Activated CD8-positive, alpha-beta T cell treated with anti-CD3 and anti-CD28 coated beads, Interleukin-2, amount 10 ng/mL, durations not matched to agents 7 days and 5 days (primary cell): ENCODE results near the gene RALGPS2. TPM values are rescaled to one million over a fixed set of nuclear protein-coding genes. Genes with fewer than 3 reads are reported as not detected.
A peak's percentile ranks its signal among the peaks of the same experiment; 100 is the strongest.

Source experiments
- ATAC-seq: fragments of 150-1000 bp; cut with Tn5 transposase; one replicate; pipeline ENCODE4 v1.10.0; 2021; ENCODE audit warnings: moderate library complexity
- CTCF ChIA-PET: fragments of 350-600 bp; sonication (Branson Sonifier 250); formaldehyde crosslinking; loops from one replicate; lab custom pipeline; 2021; ENCODE audit warnings: antibody characterized with exemption; lab: Charles Lee
- POLR2A ChIA-PET: fragments of 350-600 bp; sonication (Branson Sonifier 250); formaldehyde crosslinking; loops from one replicate; lab custom pipeline; 2021; ENCODE audit warnings: antibody characterized with exemption; lab: Charles Lee
- DNase-seq: peaks from one replicate; pipeline ENCODE4 v3.0.0-alpha.2; 2020
- H3K27ac Mint-ChIP-seq: one replicate; pipeline ENCODE4 v1.8.0; 2021; ENCODE audit warnings: mild to moderate bottlenecking, mixed read lengths
- H3K27me3 Mint-ChIP-seq: one replicate; pipeline ENCODE4 v1.8.0; 2021; ENCODE audit warnings: low read depth, mixed read lengths
- H3K36me3 Mint-ChIP-seq: one replicate; pipeline ENCODE4 v1.8.0; 2021; ENCODE audit warnings: low read depth, mixed read lengths
- H3K4me1 Mint-ChIP-seq: one replicate; pipeline ENCODE4 v1.8.0; 2021; ENCODE audit warnings: low read depth, mixed read lengths
- H3K4me3 Mint-ChIP-seq: one replicate; pipeline ENCODE4 v1.8.0; 2021; ENCODE audit warnings: mild to moderate bottlenecking, mixed read lengths
- H3K9me3 Mint-ChIP-seq: one replicate; pipeline ENCODE4 v1.8.0; 2022; ENCODE audit warnings: mixed read lengths; ENCODE audit not compliant: insufficient read depth
- total RNA-seq, 2 experiments: library from RNA; stranded (reverse); gene quantifications; one replicate each; pipeline ENCODE4 v1.2.3, GENCODE V29; 2021

Gene RALGPS2
- total RNA-seq, 2 experiments from 2014 or later, result 4.0 to 5.1 TPM

- no peak overlapping the region for H3K27ac Mint-ChIP-seq
- no peaks in the 10 kb centered on the region for H3K9me3 Mint-ChIP-seq
- ATAC-seq (no peak), DNase-seq (no peak)
- no peaks in the 10 kb centered on the region for H3K27me3 Mint-ChIP-seq
- ChIA-PET POLR2A (no interaction called here), CTCF (interaction anchor here (1.0 kb wide), 1 partner anchor 61 kb away, joined by 4 read pairs; no protein-coding TSS in a partner anchor)
- no peak overlapping the region for H3K4me3 Mint-ChIP-seq
- H3K4me1 Mint-ChIP-seq, result no peaks in the 10 kb centered on the region
- no peaks in the 10 kb centered on the region for H3K36me3 Mint-ChIP-seq
Measured at GRCh38 chr1:178692564-178693327, 32.3 kb upstream of the RALGPS2 start.

- ChIA-PET CTCF (interaction anchor here (1.0 kb wide), 1 partner anchor 60 kb away, joined by 4 read pairs; no protein-coding TSS in a partner anchor), POLR2A (no interaction called here)
- DNase-seq, result no peak
- H3K27ac Mint-ChIP-seq, result no peak overlapping the region
- no peaks in the 10 kb centered on the region for H3K9me3 Mint-ChIP-seq
- ATAC-seq, result no peak
- H3K27me3 Mint-ChIP-seq, result no peaks in the 10 kb centered on the region
- H3K4me1 Mint-ChIP-seq, result no peaks in the 10 kb centered on the region
- H3K4me3 Mint-ChIP-seq, result no peak overlapping the region
- H3K36me3 Mint-ChIP-seq, result no peaks in the 10 kb centered on the region
Measured at GRCh38 chr1:178693366-178693765, 31.7 kb upstream of the RALGPS2 start.

GRCh38 chr1:178694923-178695525, 30.0 kb upstream of the RALGPS2 start:
- no peak for DNase-seq
- POLR2A ChIA-PET, result no interaction called here
- H3K4me3 Mint-ChIP-seq, result no peak overlapping the region
- no peaks in the 10 kb centered on the region for H3K9me3 Mint-ChIP-seq
- no peaks in the 10 kb centered on the region for H3K4me1 Mint-ChIP-seq
- H3K27ac Mint-ChIP-seq, result no peak overlapping the region
- no peak for ATAC-seq
- H3K36me3 Mint-ChIP-seq, result no peaks in the 10 kb centered on the region
- H3K27me3 Mint-ChIP-seq, result peaks cover under 1% of the 10 kb centered on the region
- CTCF ChIA-PET, result no interaction called here

- ChIA-PET POLR2A (no interaction called here), CTCF (interaction anchor here (1.4 kb wide), 1 partner anchor 170 kb away, joined by 3 read pairs; no protein-coding TSS in a partner anchor)
- no peaks in the 10 kb centered on the region for H3K9me3 Mint-ChIP-seq
- H3K4me3 Mint-ChIP-seq, result no peak overlapping the region
- no peaks in the 10 kb centered on the region for H3K4me1 Mint-ChIP-seq
- H3K36me3 Mint-ChIP-seq, result no peaks in the 10 kb centered on the region
- ATAC-seq, result no peak
- H3K27me3 Mint-ChIP-seq, result peaks cover 13% of the 10 kb centered on the region
- DNase-seq, result no peak
- H3K27ac Mint-ChIP-seq, result no peak overlapping the region
Measured at GRCh38 chr1:178702146-178702545, 22.9 kb upstream of the RALGPS2 start.

- Mint-ChIP-seq H3K9me3 (no peaks in the 10 kb centered on the region), H3K27ac (no peak overlapping the region), H3K4me1 (no peaks in the 10 kb centered on the region), H3K4me3 (no peak overlapping the region), H3K27me3 (peaks cover 15% of the 10 kb centered on the region), H3K36me3 (no peaks in the 10 kb centered on the region)
- CTCF ChIA-PET, result no interaction called here
- ATAC-seq (no peak), DNase-seq (no peak)
- POLR2A ChIA-PET, result no interaction called here
Measured at GRCh38 chr1:178704833-178705232, 20.2 kb upstream of the RALGPS2 start.

- no peaks in the 10 kb centered on the region for H3K9me3 Mint-ChIP-seq
- ChIA-PET POLR2A (no interaction called here), CTCF (no interaction called here)
- no peak for ATAC-seq
- H3K4me1 Mint-ChIP-seq, result no peaks in the 10 kb centered on the region
- DNase-seq, result no peak
- no peak overlapping the region for H3K27ac Mint-ChIP-seq
- no peaks in the 10 kb centered on the region for H3K36me3 Mint-ChIP-seq
- no peak overlapping the region for H3K4me3 Mint-ChIP-seq
- peaks cover 13% of the 10 kb centered on the region for H3K27me3 Mint-ChIP-seq
Measured at GRCh38 chr1:178706432-178706831, 18.6 kb upstream of the RALGPS2 start.

- H3K4me3 Mint-ChIP-seq, result no peak overlapping the region
- DNase-seq, result no peak
- H3K9me3 Mint-ChIP-seq, result no peaks in the 10 kb centered on the region
- ChIA-PET POLR2A (no interaction called here), CTCF (no interaction called here)
- H3K27ac Mint-ChIP-seq, result no peak overlapping the region
- H3K27me3 Mint-ChIP-seq, result peaks cover 20% of the 10 kb centered on the region
- ATAC-seq, result no peak
- no peaks in the 10 kb centered on the region for H3K36me3 Mint-ChIP-seq
- no peaks in the 10 kb centered on the region for H3K4me1 Mint-ChIP-seq
Measured at GRCh38 chr1:178713259-178713658, 11.8 kb upstream of the RALGPS2 start.

GRCh38 chr1:178714453-178714852, 10.6 kb upstream of the RALGPS2 start:
- Mint-ChIP-seq H3K27ac (no peak overlapping the region), H3K9me3 (no peaks in the 10 kb centered on the region), H3K27me3 (peaks cover 23% of the 10 kb centered on the region), H3K4me3 (no peak overlapping the region), H3K4me1 (no peaks in the 10 kb centered on the region), H3K36me3 (no peaks in the 10 kb centered on the region)
- no peak for DNase-seq
- ATAC-seq, result no peak
- POLR2A ChIA-PET, result no interaction called here
- CTCF ChIA-PET, result interaction anchor here (1.0 kb wide), 1 partner anchor 12 kb away, joined by 3 read pairs; no protein-coding TSS in a partner anchor

- no peak overlapping the region for H3K27ac Mint-ChIP-seq
- H3K36me3 Mint-ChIP-seq, result no peaks in the 10 kb centered on the region
- H3K27me3 Mint-ChIP-seq, result peaks cover 22% of the 10 kb centered on the region
- no peaks in the 10 kb centered on the region for H3K9me3 Mint-ChIP-seq
- no peak for ATAC-seq
- POLR2A ChIA-PET, result no interaction called here
- H3K4me1 Mint-ChIP-seq, result no peaks in the 10 kb centered on the region
- DNase-seq, result no peak
- no peak overlapping the region for H3K4me3 Mint-ChIP-seq
- CTCF ChIA-PET, result no interaction called here
Measured at GRCh38 chr1:178716111-178716510, 8.9 kb upstream of the RALGPS2 start.

GRCh38 chr1:178718520-178718919, 6.5 kb upstream of the RALGPS2 start:
- Mint-ChIP-seq H3K4me3 (no peak overlapping the region), H3K9me3 (no peaks in the 10 kb centered on the region), H3K4me1 (no peaks in the 10 kb centered on the region), H3K36me3 (no peaks in the 10 kb centered on the region), H3K27me3 (peaks cover 21% of the 10 kb centered on the region), H3K27ac (no peak overlapping the region)
- no peak for ATAC-seq
- CTCF ChIA-PET, result no interaction called here
- POLR2A ChIA-PET, result no interaction called here
- no peak for DNase-seq

GRCh38 chr1:178723546-178723945, 1.5 kb upstream of the RALGPS2 start:
- DNase-seq (no peak), ATAC-seq (no peak)
- Mint-ChIP-seq H3K4me1 (peaks cover 7% of the 10 kb centered on the region), H3K27me3 (peaks cover 17% of the 10 kb centered on the region), H3K27ac (no peak overlapping the region), H3K36me3 (no peaks in the 10 kb centered on the region), H3K4me3 (no peak overlapping the region), H3K9me3 (no peaks in the 10 kb centered on the region)
- POLR2A ChIA-PET, result no interaction called here
- CTCF ChIA-PET, result interaction anchor here (2.6 kb wide), 1 partner anchor 30 kb away, joined by 7 read pairs; no protein-coding TSS in a partner anchor

GRCh38 chr1:178724376-178724727, 692 bp upstream of the RALGPS2 start:
- Mint-ChIP-seq H3K9me3 (no peaks in the 10 kb centered on the region), H3K4me3 (peak overlapping the region; percentile 77), H3K4me1 (peaks cover 7% of the 10 kb centered on the region), H3K27me3 (peaks cover 18% of the 10 kb centered on the region), H3K27ac (peak overlapping the region; percentile 63), H3K36me3 (no peaks in the 10 kb centered on the region)
- CTCF ChIA-PET, result interaction anchor here (2.6 kb wide), 1 partner anchor 29 kb away, joined by 7 read pairs; no protein-coding TSS in a partner anchor
- DNase-seq (no peak), ATAC-seq (no peak)
- POLR2A ChIA-PET, result interaction anchor here (1.3 kb wide), 1 partner anchor 10 kb away, joined by 4 read pairs; no protein-coding TSS in a partner anchor
